Activated naive CD4-positive, alpha-beta T cell treated with anti-CD3 and anti-CD28 coated beads, Interleukin-2, amount 10 ng/mL, durations not matched to agents 7 days and 5 days (primary cell): Measurements from ENCODE around the gene GPC3.
"Not testable (repeated sequence)": the region's sequence is repeated elsewhere in the genome, so short reads cannot be mapped to it uniquely, and the experiment has no call there.

Source experiments
- CTCF ChIA-PET: fragments of 350-600 bp; sonication (Branson Sonifier 250); formaldehyde crosslinking; loops from one replicate; lab custom pipeline; 2021; ENCODE audit warnings: antibody characterized with exemption; lab: Charles Lee
- DNase-seq: peaks from one replicate; pipeline ENCODE4 v3.0.0-alpha.2; 2020
- H3K27ac Mint-ChIP-seq: one replicate; pipeline ENCODE4 v1.8.0; 2021; ENCODE audit warnings: mild to moderate bottlenecking, moderate library complexity, mixed read lengths
- H3K27me3 Mint-ChIP-seq: one replicate; pipeline ENCODE4 v1.8.0; 2021; ENCODE audit warnings: mild to moderate bottlenecking, mixed read lengths
- H3K36me3 Mint-ChIP-seq: one replicate; pipeline ENCODE4 v1.8.0; 2021; ENCODE audit warnings: mixed read lengths
- H3K4me1 Mint-ChIP-seq: one replicate; pipeline ENCODE4 v1.8.0; 2021; ENCODE audit warnings: mixed read lengths
- H3K4me3 Mint-ChIP-seq: one replicate; pipeline ENCODE4 v1.8.0; 2021; ENCODE audit warnings: mild to moderate bottlenecking, moderate library complexity, mixed read lengths
- H3K9me3 Mint-ChIP-seq: one replicate; pipeline ENCODE4 v1.8.0; 2021; ENCODE audit warnings: mixed read lengths

Gene GPC3

DNA sequence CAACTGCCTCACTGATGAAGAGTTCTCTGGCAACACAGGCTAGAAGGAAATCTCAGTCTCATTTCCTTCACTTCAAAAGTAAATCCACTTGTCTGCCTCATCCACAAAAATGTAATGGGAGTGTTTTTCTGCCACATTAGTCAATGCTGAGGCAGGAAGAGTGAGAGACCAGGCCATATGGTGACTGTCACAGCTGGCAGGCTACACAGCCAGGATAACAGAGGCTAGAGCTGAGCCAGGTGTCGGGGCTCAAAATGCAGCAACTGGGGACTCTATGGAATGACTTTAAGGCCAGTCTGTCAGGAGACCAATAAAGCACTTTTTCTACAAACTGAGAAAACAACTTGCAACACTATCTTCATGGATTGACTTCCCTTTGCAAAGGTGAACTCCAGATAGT is 204.2 kb downstream of the GPC3 start:
- Mint-ChIP-seq H3K27me3 (no peaks in the 10 kb centered on the region), H3K4me3 (no peak overlapping the region), H3K4me1 (no peaks in the 10 kb centered on the region), H3K9me3 (no peaks in the 10 kb centered on the region), H3K36me3 (no peaks in the 10 kb centered on the region), H3K27ac (no peak overlapping the region)
- no peak for DNase-seq
- CTCF ChIA-PET, result interaction anchor here (2.6 kb wide), 1 partner anchor 11 kb away, joined by 11 read pairs; no protein-coding TSS in a partner anchor

DNA sequence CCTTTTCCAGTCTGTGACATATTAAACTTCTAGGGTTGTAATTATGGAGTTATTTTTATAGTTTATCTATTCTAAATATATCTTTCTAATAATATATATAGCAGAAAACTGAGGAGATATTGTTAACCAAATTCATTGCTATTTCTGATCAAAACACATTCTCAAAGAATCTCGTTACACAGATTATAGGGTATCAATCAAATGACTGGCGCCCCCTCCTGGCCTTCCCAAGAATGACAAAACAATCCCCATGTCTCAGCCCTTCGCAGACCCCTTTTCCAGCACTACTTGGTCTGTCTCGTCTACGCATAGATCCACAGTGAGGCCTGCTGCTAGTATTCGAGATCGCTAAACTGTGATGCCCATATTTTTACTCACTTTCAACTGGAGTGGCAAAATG is 209.3 kb downstream of the GPC3 start:
- Mint-ChIP-seq H3K36me3 (no peaks in the 10 kb centered on the region), H3K4me3 (no peak overlapping the region), H3K9me3 (no peaks in the 10 kb centered on the region), H3K4me1 (no peaks in the 10 kb centered on the region), H3K27ac (no peak overlapping the region), H3K27me3 (no peaks in the 10 kb centered on the region)
- CTCF ChIA-PET, result no interaction called here
- peak; percentile 54 for DNase-seq

DNA sequence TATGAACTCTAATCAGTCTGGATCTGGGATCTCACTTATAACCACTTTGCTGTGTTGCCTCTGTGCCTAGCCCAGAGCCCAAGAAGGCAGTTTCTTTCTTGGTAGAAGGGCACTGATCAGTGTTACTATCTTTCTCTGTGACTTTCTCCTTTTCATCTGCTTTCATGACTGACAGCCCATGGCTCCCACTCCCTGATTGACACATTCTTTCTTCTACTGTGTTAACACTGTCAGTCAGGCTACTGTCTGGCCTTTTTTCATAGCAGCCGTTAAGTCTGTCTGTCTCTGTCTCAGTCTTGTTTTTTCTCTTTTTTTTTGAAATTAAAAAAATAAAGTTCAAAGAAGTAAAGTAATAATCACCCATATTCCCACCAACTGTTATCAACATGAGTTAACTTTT is 210.6 kb downstream of the GPC3 start:
- CTCF ChIA-PET, result interaction anchor here (1.1 to 1.2 kb wide), 2 partner anchors 29 to 76 kb away, joined by 3 to 6 read pairs; no protein-coding TSS in a partner anchor
- no peaks in the 10 kb centered on the region for H3K27me3 Mint-ChIP-seq
- no peak overlapping the region for H3K27ac Mint-ChIP-seq
- H3K4me3 Mint-ChIP-seq, result no peak overlapping the region
- H3K9me3 Mint-ChIP-seq, result no peaks in the 10 kb centered on the region
- H3K36me3 Mint-ChIP-seq, result no peaks in the 10 kb centered on the region
- H3K4me1 Mint-ChIP-seq, result no peaks in the 10 kb centered on the region
- no peak for DNase-seq

DNA sequence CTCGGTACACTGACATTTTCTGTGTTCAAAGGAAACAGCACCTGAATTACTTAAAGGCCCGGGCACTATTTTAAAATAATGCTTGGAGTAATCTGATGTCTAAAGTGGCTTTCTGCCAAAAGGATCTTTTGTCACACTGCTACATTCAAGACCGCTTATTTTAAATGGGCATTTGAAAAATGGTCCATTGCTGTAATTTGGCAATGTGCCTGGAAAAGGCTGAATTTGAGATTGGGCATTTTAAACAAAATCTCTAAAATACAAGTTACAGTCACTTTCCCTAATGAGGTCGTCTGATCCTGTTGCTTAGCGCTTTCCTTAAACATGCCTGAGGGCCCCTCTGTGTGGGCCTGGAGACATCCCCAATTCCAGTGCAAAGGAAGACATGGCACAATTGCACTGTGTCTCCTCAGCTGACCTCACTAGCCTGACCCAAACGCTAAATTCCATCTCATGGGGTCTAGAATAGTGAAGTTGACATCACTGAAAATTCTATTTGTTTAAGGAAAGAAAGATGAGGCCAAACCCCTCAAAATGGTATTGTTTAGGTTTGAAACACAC is 214.2 kb downstream of the GPC3 start:
- H3K4me1 Mint-ChIP-seq, result no peaks in the 10 kb centered on the region
- CTCF ChIA-PET, result no interaction called here
- no peaks in the 10 kb centered on the region for H3K9me3 Mint-ChIP-seq
- no peak for DNase-seq
- no peak overlapping the region for H3K4me3 Mint-ChIP-seq
- no peaks in the 10 kb centered on the region for H3K36me3 Mint-ChIP-seq
- no peaks in the 10 kb centered on the region for H3K27me3 Mint-ChIP-seq
- no peak overlapping the region for H3K27ac Mint-ChIP-seq

DNA sequence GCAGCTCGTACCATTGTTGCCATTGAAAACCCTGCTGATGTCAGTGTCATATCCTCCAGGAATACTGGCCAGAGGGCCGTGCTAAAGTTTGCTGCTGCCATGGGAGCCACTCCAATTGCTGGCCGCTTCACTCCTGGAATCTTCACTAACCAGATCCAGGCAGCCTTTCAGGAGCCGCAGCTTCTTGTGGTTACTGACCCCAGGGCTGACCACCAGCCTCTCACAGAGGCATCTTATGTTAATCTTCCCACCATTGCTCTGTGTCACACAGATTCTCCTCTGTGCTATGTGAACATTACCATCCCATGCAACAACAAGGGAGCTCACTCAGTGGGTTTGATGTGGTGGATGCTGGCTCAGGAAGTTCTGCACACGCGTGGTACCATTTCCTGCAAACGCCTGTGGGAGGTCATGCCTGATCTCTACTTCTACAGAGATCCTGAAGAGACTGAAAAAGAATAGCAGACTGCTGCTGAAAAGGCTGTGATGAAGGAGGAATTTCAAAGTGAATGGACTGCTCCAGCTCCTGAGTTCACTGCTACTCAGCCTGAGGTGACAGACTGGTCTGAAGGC is 222.3 kb downstream of the GPC3 start:
- CTCF ChIA-PET, result interaction anchor here (0.6 kb wide), 1 partner anchor 10 kb away, joined by 3 read pairs; no protein-coding TSS in a partner anchor
- DNase-seq, result peak; percentile 24
- H3K27ac Mint-ChIP-seq, H3K36me3 Mint-ChIP-seq, H3K4me3 Mint-ChIP-seq, H3K27me3 Mint-ChIP-seq, H3K9me3 Mint-ChIP-seq: not testable (repeated sequence)
- H3K4me1 Mint-ChIP-seq, result peaks cover 22% of the 10 kb centered on the region

DNA sequence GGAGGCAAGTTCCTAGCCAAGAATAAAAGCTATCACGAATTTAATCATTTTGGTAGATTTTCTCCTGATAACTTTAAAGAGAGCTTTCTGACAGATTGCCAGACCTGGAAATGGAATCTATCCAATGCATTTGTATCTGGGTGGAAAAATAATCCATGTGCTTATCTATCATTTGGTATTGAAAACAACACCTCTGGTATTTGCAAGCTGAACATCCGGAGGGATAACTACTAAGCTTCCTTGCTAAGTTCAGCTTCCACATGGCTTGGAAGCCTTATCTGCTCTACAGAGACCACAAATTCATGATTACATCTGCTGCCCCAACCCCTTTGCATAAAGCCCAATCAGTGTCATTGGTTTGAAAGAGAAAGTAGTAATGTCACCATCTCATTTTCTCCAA is 230.7 kb downstream of the GPC3 start:
- no peaks in the 10 kb centered on the region for H3K9me3 Mint-ChIP-seq
- H3K4me1 Mint-ChIP-seq, result peaks cover 5% of the 10 kb centered on the region
- CTCF ChIA-PET, result interaction anchor here (1.0 kb wide), 1 partner anchor 9 kb away, joined by 3 read pairs; no protein-coding TSS in a partner anchor
- no peak overlapping the region for H3K4me3 Mint-ChIP-seq
- no peak for DNase-seq
- no peaks in the 10 kb centered on the region for H3K27me3 Mint-ChIP-seq
- no peak overlapping the region for H3K27ac Mint-ChIP-seq
- H3K36me3 Mint-ChIP-seq, result no peaks in the 10 kb centered on the region

GRCh38 chrX:133749951-133750350 is 235.4 kb downstream of the GPC3 start:
- CTCF ChIA-PET, result interaction anchor here (0.8 kb wide), 1 partner anchor 394 kb away, joined by 3 read pairs; no protein-coding TSS in a partner anchor
- Mint-ChIP-seq H3K36me3 (no peaks in the 10 kb centered on the region), H3K4me1 (peaks cover 34% of the 10 kb centered on the region), H3K27me3 (no peaks in the 10 kb centered on the region), H3K4me3 (no peak overlapping the region), H3K9me3 (no peaks in the 10 kb centered on the region), H3K27ac (peak overlapping the region; percentile 78)
- no peak for DNase-seq

GRCh38 chrX:133749370-133749769 is 236.0 kb downstream of the GPC3 start:
- CTCF ChIA-PET, result interaction anchor here (0.8 kb wide), 1 partner anchor 395 kb away, joined by 3 read pairs; no protein-coding TSS in a partner anchor
- H3K4me3 Mint-ChIP-seq, result no peak overlapping the region
- peak; percentile 21 for DNase-seq
- no peaks in the 10 kb centered on the region for H3K36me3 Mint-ChIP-seq
- H3K9me3 Mint-ChIP-seq, result no peaks in the 10 kb centered on the region
- peak overlapping the region; percentile 78 for H3K27ac Mint-ChIP-seq
- H3K4me1 Mint-ChIP-seq, result peaks cover 37% of the 10 kb centered on the region
- no peaks in the 10 kb centered on the region for H3K27me3 Mint-ChIP-seq

- Mint-ChIP-seq H3K9me3 (no peaks in the 10 kb centered on the region), H3K27ac (no peak overlapping the region), H3K4me1 (peaks cover 43% of the 10 kb centered on the region), H3K36me3 (no peaks in the 10 kb centered on the region), H3K4me3 (no peak overlapping the region), H3K27me3 (no peaks in the 10 kb centered on the region)
- no peak for DNase-seq
- CTCF ChIA-PET, result no interaction called here
These were observed 238.2 kb downstream of the GPC3 start for GRCh38 chrX:133747196-133747595.

GRCh38 chrX:133746593-133746992 is 238.8 kb downstream of the GPC3 start:
- no peak for DNase-seq
- CTCF ChIA-PET, result interaction anchor here (1.1 kb wide), 1 partner anchor 8 kb away, joined by 3 read pairs; no protein-coding TSS in a partner anchor
- H3K9me3 Mint-ChIP-seq, result no peaks in the 10 kb centered on the region
- no peaks in the 10 kb centered on the region for H3K27me3 Mint-ChIP-seq
- H3K36me3 Mint-ChIP-seq, result no peaks in the 10 kb centered on the region
- H3K27ac Mint-ChIP-seq, result no peak overlapping the region
- no peak overlapping the region for H3K4me3 Mint-ChIP-seq
- peaks cover 43% of the 10 kb centered on the region for H3K4me1 Mint-ChIP-seq

- DNase-seq, result peak; percentile 25
- H3K4me1 Mint-ChIP-seq, result peaks cover 43% of the 10 kb centered on the region
- no peaks in the 10 kb centered on the region for H3K36me3 Mint-ChIP-seq
- CTCF ChIA-PET, result interaction anchor here (1.0 to 1.4 kb wide), 4 partner anchors 9 to 48 kb away, joined by 3 to 6 read pairs (median 3); no protein-coding TSS in a partner anchor
- H3K9me3 Mint-ChIP-seq, result no peaks in the 10 kb centered on the region
- peak overlapping the region; percentile 13 for H3K27ac Mint-ChIP-seq
- H3K4me3 Mint-ChIP-seq, result no peak overlapping the region
- no peaks in the 10 kb centered on the region for H3K27me3 Mint-ChIP-seq
These were observed 240.0 kb downstream of the GPC3 start for GRCh38 chrX:133745349-133745748.

DNA sequence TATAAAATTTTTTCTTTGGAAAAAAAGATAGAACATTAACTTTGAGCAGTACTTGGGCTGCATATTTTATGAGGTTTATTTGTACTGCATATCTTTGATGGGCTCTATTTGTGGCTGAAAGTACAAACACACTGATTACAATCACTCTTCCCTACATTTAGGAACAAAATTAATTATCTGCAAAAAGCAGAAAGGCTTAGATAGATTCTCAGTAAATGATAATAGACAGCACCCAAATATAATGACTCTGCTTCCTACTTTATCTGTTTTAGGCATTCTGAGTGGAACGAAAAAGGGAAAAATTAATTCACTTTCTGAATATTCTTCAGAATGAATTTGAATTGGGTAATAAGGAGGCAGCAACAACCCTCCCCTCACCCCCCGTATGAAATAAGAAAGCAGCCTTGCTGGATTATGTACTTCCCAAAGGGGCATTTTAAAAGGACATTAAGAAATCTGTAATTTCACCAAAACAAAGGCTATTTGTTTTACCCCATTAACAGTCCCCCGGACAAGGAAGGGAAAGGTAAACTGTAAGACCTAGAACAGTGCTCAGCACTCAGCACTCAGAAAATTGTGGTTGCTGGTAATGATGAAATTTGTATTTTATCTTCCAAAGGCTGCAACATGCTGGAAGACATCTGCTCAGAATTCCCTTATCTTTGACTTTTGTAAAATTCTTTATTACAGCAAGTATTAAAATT is 242.6 kb downstream of the GPC3 start:
- peaks cover 32% of the 10 kb centered on the region for H3K4me1 Mint-ChIP-seq
- H3K27me3 Mint-ChIP-seq, result no peaks in the 10 kb centered on the region
- no peak overlapping the region for H3K4me3 Mint-ChIP-seq
- DNase-seq, result no peak
- H3K27ac Mint-ChIP-seq, result no peak overlapping the region
- H3K9me3 Mint-ChIP-seq, result no peaks in the 10 kb centered on the region
- no peaks in the 10 kb centered on the region for H3K36me3 Mint-ChIP-seq
- CTCF ChIA-PET, result no interaction called here

DNA sequence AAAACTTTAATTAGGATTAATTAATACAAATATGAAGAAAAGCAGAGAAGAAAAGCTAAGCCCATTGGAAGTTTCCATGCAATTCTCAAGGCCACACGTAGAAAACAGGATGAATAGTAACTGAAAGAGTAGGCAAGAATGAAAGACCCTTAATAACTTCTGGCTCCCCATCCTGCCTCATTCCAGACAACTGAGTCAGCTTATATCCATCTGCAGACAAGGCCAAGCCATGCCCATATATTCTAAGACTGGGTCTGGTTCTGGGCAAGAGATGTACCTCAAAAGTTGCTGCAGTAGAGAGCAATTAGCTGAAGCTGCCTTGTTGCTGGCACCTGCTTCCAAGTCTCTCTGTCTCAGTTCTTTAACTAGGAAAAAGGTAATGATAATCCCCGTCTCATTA is 244.1 kb downstream of the GPC3 start:
- no peak for DNase-seq

GRCh38 chrX:133726642-133727041 is 258.8 kb downstream of the GPC3 start:
- no peaks in the 10 kb centered on the region for H3K36me3 Mint-ChIP-seq
- H3K27me3 Mint-ChIP-seq, result no peaks in the 10 kb centered on the region
- CTCF ChIA-PET, result no interaction called here
- no peak for DNase-seq
- no peaks in the 10 kb centered on the region for H3K9me3 Mint-ChIP-seq
- H3K4me3 Mint-ChIP-seq, result no peak overlapping the region
- no peak overlapping the region for H3K27ac Mint-ChIP-seq
- peaks cover 8% of the 10 kb centered on the region for H3K4me1 Mint-ChIP-seq

More for the DNA sequence above, 244.1 kb downstream of the GPC3 start:
- Mint-ChIP-seq H3K4me3 (no peak overlapping the region), H3K27me3 (no peaks in the 10 kb centered on the region), H3K9me3 (no peaks in the 10 kb centered on the region), H3K36me3 (no peaks in the 10 kb centered on the region), H3K27ac (no peak overlapping the region), H3K4me1 (peaks cover 22% of the 10 kb centered on the region)
- CTCF ChIA-PET, result no interaction called here
